ENCODE results near the gene MYH7. TPM values are rescaled to one million over a fixed set of nuclear protein-coding genes. Genes with fewer than 3 reads are reported as not detected.

MYH7 gene
- total RNA-seq, 1 experiment from 2014 or later, result not detected

DNA sequence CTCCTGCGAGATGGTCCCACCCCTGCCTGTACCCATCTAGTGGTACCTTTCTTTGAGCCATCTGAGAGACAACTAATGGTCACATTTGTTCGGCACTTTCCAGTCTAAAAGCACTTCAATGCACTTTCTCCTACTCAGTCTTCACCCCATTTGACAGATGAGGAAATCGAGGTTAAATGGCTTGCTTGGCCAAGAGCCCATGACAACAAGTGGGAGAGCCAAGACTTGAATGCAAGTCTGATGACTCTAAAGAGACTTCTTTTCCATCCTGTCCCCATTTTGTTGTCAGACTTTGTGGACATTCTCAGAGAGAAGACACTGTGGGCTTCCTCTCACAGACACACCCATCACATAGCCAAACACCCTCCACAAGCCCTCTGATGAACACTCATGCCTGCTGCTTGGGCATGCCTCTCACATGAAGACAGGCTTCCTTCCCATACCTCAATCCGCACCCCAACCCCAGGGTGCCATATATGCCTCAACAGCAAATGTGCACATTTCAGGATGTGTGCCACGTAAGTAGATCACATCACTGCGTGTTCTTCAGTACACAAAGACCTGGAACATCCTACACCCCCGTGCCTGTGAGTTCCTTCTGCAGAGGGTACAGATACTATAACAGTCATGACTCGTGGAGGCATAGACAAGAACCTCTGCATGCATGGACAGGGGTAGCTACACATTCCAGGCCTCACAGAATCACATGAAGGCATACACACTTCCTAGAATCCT, 805 bp downstream of the MYH7 start:
- ChIA-PET CTCF (no interaction called here), POLR2A (ENCODE audit: low non-redundant PET) (no interaction called here)
- H3K36me3 ChIP-seq (ENCODE audit: insufficient read depth, low read length, poor library complexity, severe bottlenecking), result no peaks in the 10 kb centered on the region
- H3K27ac ChIP-seq (ENCODE audit: low read depth, low read length, poor library complexity, severe bottlenecking), result no peak overlapping the region
- intact Hi-C loops (cut with micrococcal nuclease; ENCODE audit: unreplicated experiment), result no loop called here
- no peaks in the 10 kb centered on the region for H3K4me1 ChIP-seq (ENCODE audit: insufficient read depth, low read length, poor library complexity, severe bottlenecking)
- DNase-seq (ENCODE audit: low spot score), result no peak
- no peak overlapping the region for H3K4me3 ChIP-seq (ENCODE audit: low read depth, low read length, poor library complexity, severe bottlenecking)
- H3K9me3 ChIP-seq (ENCODE audit: low read depth, low read length, poor library complexity, severe bottlenecking), result no peaks in the 10 kb centered on the region
- no peaks in the 10 kb centered on the region for H3K27me3 ChIP-seq (replicated peaks; ENCODE audit: insufficient read depth, low read depth, low read length, poor library complexity)
- no peak for TF ChIP-seq EZH2 (IDR thresholded peaks at IDR 0.05; ENCODE audit: borderline replicate concordance, low read depth, low read length, poor library complexity, severe bottlenecking)
- TF ChIP-seq CTCF (conservative IDR thresholded peaks at IDR 0.05; ENCODE audit: low read depth, low read length), result no peak
- no TSS peak for BruUV-seq (replicated peaks)

- no peak overlapping the region for H3K4me3 ChIP-seq (ENCODE audit: low read depth, low read length, poor library complexity, severe bottlenecking)
- ChIA-PET POLR2A (ENCODE audit: low non-redundant PET) (no interaction called here), CTCF (no interaction called here)
- TF ChIP-seq EZH2 (IDR thresholded peaks at IDR 0.05; ENCODE audit: borderline replicate concordance, low read depth, low read length, poor library complexity, severe bottlenecking) (no peak), CTCF (conservative IDR thresholded peaks at IDR 0.05; ENCODE audit: low read depth, low read length) (no peak)
- no peaks in the 10 kb centered on the region for H3K36me3 ChIP-seq (ENCODE audit: insufficient read depth, low read length, poor library complexity, severe bottlenecking)
- no peaks in the 10 kb centered on the region for H3K27me3 ChIP-seq (replicated peaks; ENCODE audit: insufficient read depth, low read depth, low read length, poor library complexity)
- intact Hi-C loops (cut with micrococcal nuclease; ENCODE audit: unreplicated experiment), result no loop called here
- DNase-seq (ENCODE audit: low spot score), result no peak
- no TSS peak for BruUV-seq (replicated peaks)
- no peaks in the 10 kb centered on the region for H3K4me1 ChIP-seq (ENCODE audit: insufficient read depth, low read length, poor library complexity, severe bottlenecking)
- H3K27ac ChIP-seq (ENCODE audit: low read depth, low read length, poor library complexity, severe bottlenecking), result no peak overlapping the region
- no peaks in the 10 kb centered on the region for H3K9me3 ChIP-seq (ENCODE audit: low read depth, low read length, poor library complexity, severe bottlenecking)
These were observed 2.0 kb downstream of the MYH7 start for GRCh38 chr14:23433457-23433856.

DNA sequence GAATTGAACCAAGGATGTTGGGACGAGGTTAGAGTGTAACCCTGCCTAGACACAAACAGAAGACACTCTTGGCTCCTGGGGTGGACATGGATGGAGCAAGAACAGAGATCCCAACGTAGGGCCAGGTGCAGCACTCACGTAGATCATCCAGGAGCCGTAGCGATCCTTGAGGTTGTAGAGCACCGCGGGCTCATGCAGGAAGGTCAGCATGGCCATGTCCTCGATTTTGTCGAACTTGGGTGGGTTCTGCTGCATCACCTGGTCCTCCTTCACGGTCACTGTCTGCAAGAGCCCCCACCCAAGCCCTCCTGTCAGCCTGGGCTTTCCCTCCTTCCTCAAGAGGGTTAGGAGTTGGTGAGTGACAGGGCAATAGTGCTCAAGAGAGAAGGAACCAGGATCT, 2.5 kb downstream of the MYH7 start:
- intact Hi-C loops (cut with micrococcal nuclease; ENCODE audit: unreplicated experiment), result no loop called here
- no peaks in the 10 kb centered on the region for H3K36me3 ChIP-seq (ENCODE audit: insufficient read depth, low read length, poor library complexity, severe bottlenecking)
- TF ChIP-seq CTCF (conservative IDR thresholded peaks at IDR 0.05; ENCODE audit: low read depth, low read length) (no peak), EZH2 (IDR thresholded peaks at IDR 0.05; ENCODE audit: borderline replicate concordance, low read depth, low read length, poor library complexity, severe bottlenecking) (no peak)
- ChIA-PET POLR2A (ENCODE audit: low non-redundant PET) (no interaction called here), CTCF (no interaction called here)
- H3K4me1 ChIP-seq (ENCODE audit: insufficient read depth, low read length, poor library complexity, severe bottlenecking), result no peaks in the 10 kb centered on the region
- no peak overlapping the region for H3K27ac ChIP-seq (ENCODE audit: low read depth, low read length, poor library complexity, severe bottlenecking)
- no peaks in the 10 kb centered on the region for H3K27me3 ChIP-seq (replicated peaks; ENCODE audit: insufficient read depth, low read depth, low read length, poor library complexity)
- DNase-seq (ENCODE audit: low spot score), result no peak
- no peaks in the 10 kb centered on the region for H3K9me3 ChIP-seq (ENCODE audit: low read depth, low read length, poor library complexity, severe bottlenecking)
- H3K4me3 ChIP-seq (ENCODE audit: low read depth, low read length, poor library complexity, severe bottlenecking), result no peak overlapping the region
- no TSS peak for BruUV-seq (replicated peaks)
